ENCODE data around the gene KIRREL1. TPM values are rescaled to one million over a fixed set of nuclear protein-coding genes. Genes with fewer than 3 reads are reported as not detected.

KIRREL1 gene
- total RNA-seq, 1 experiment from 2014 or later, result 145 TPM

DNA sequence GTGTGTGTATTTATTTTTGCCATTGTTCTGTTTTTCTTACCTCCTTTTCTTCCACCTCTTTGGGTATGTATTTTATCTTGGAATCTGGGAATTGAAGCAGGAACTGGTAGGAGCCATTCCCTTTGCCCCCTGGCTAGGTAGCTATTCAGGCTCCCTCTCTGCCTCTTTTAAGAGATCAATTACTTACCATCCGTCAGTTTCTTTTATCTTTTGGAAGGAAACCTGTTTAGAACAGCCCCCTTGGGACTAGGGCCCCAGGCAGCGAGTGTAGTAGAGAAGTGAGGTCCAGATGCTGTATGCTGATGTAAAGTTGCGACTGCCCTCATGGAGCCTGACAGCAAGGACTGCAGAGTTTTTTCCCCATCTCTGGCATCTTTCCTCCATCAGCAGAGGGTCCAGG, 41.6 kb downstream of the KIRREL1 start:
- no peak for DNase-seq (ENCODE audit: low spot score)

DNA sequence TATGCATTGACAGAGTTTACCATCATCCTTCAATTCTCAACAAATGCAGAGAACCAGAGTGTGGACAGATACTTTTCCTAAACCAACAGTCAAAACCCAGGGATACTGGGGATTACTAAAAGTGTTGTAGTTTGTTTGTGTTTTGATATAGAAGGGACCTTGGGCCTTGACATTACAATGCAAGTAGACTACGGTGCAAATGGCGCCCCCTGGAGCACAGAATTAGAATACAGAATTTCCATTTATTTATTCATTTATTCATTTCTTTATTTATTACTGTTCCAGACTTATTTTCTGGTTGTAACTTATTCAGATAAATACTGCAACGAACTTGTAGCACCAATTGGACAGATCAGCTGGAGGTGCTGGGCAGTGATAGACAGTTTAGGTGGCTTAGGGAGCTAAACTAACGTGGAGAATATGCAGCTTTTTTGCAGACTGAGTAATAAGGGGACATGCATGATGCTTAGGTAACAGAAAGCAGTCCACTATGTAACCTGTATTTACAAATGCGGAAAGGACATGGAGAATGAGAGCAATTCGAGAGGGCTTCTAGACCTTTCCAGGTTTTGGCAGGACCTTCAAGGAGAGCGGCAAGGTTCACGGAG, 42.6 kb downstream of the KIRREL1 start:
- no peak for DNase-seq (ENCODE audit: low spot score)

DNA sequence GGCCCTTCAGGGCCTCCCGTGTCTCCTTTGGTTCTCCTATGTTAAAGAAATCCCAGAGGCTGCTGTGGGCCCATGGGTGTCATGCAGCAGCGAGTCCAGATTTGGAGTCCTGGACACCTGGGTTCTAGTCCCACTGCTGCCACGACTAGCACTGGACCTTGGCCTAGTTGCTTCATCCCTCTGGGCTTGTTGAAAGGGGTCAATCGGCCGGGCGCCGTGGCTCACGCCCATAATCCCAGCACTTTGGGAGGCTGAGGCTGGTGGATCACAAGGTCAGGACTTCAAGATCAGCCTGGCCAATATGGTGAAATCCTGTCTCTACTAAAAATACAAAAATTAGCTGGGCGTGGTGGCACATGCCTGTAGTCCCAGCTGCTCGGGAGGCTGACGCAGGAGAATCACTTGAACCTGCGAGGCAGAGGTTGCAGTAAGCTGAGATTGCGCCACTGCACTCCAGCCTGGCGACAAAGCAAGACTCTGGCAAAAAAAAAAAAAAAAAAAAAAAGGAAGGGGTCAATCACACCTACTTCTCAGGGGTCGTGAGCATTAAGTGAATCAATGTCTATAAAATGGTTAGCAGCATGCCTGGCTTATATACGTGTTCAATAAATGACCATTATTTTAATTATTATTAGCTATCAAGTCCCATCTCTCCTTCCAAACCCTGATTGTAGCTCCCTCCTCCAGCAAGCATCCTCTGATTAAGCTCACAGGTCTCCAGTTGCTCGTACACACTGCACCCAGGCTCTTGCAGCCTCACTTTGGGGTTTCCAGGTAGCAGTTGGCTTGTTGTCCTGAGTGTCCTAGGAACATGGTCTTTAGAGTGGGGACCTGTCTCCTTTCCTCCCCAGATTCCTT, 43.8 kb downstream of the KIRREL1 start:
- no peak for DNase-seq (ENCODE audit: low spot score)

DNA sequence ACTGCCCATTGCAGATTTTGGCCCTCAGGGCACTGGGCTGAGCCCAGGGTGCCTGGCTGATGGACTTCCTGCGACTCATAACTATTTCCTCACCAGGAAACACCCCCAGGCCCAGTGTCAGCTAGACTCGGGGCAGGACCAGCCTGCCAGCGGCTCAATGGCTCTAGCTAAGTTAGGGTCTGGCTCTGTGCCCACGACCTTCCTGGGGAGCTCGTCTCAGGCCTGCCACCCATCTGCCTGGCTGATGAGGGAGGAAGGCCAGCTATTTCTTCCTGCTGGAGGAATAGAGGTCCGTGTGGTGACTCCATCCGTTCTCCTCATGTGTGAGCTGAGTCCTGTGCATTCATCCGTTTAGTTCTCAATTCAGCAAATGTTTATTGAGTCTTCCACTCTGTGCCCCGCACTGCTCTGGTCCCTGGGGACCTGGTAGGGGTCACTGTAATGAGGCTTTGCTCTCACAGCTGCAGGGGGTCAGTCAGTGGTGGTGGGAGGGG, 44.5 kb downstream of the KIRREL1 start:
- DNase-seq (ENCODE audit: low spot score), result peak; percentile 60

DNA sequence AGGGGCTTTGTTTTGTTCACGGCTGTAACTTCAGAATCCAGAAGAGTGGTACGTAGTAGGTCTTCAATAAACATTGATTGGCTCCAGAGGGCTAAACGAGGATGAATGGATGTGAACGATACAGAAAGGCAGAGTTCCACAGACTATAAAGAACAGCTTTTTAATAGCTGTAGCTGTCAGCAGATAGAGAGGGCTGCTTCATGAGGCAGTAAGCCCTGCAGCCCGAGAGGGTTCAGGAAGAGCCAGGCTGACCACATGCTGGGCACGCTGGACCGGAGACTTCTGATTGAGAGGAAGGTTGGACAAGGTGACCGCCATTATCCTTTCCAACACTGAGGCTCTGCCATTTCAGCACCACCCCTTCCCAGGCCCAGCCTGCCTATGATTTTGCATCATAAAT, 45.3 kb downstream of the KIRREL1 start:
- no peak for DNase-seq (ENCODE audit: low spot score)

DNA sequence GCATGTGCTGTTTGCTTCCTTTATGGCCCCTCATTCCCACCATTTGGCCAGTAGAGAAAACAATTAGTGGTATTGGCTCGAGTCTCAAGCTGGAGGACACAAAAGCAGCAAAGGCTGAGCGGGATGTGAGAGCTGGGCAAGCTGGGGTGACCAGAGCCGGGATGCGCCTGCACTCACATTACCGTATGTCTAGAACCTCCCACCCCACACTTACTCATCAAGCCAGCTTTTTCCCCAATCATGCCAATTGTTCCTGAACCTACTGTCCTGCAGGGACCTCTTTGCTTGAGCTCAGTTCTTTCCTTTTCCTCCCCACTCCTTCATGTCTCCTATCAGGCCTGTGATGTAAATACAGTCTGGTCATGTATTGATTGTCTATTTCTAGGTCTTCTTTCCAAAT, 45.9 kb downstream of the KIRREL1 start:
- DNase-seq (ENCODE audit: low spot score), result no peak

DNA sequence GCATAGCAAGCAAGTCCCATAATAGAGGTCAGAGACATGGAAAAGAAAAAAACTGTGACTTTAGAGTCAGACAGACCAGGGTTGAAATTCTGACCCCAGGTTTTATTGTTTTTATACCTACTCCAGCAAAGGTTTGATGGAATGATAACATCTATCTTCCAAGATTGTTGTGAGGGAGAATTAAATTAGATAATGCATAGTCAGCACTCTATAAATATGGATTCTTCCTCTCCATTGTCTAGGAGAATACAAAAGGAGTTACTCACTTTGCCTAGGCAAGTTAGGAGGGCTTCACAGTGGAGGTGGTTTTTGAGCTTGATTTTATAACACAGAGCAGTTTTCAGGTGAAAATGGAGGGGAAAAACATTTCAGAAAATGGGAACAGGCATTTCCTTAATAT, 46.9 kb downstream of the KIRREL1 start:
- no peak for DNase-seq (ENCODE audit: low spot score)

DNA sequence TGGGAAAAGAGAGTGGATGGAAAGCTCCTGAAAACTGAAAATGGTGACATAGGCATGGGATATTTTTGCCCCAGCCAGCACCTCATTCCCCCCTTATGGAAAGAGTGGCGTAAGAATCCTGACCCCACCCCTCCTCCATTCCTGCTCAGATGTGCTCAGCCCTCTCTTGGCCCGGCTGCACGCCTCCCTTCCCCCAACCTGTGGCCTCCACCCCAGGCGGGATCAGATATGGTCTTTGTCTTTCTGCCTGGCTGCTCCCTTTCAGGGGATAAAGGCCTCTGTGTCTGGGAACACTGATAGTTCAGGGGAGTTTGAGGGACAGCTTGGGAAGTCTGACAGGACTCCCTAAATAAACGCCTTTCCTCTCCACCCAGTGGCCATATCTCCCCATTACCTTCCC, 49.8 kb downstream of the KIRREL1 start:
- no peak for DNase-seq (ENCODE audit: low spot score)

DNA sequence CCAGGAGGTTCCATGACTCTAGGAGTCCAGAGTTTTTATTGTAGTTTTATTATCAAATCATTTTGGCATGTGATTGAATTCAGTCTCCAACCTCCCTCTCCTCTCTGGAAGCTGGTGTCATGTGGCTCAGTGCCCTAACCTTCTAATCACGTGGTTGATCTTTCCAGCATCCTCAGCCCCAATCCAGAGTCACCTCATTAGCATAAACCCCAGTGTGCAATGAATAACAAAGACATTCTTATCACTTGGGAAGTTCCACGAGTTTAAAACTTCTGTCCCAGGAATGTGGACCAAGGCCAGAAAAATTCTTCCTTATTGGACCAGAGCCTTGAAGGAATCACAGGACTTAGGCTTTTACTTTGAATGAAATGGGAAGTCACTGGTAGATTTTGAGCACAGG, 52.2 kb downstream of the KIRREL1 start:
- DNase-seq (ENCODE audit: low spot score), result peak; percentile 91

DNA sequence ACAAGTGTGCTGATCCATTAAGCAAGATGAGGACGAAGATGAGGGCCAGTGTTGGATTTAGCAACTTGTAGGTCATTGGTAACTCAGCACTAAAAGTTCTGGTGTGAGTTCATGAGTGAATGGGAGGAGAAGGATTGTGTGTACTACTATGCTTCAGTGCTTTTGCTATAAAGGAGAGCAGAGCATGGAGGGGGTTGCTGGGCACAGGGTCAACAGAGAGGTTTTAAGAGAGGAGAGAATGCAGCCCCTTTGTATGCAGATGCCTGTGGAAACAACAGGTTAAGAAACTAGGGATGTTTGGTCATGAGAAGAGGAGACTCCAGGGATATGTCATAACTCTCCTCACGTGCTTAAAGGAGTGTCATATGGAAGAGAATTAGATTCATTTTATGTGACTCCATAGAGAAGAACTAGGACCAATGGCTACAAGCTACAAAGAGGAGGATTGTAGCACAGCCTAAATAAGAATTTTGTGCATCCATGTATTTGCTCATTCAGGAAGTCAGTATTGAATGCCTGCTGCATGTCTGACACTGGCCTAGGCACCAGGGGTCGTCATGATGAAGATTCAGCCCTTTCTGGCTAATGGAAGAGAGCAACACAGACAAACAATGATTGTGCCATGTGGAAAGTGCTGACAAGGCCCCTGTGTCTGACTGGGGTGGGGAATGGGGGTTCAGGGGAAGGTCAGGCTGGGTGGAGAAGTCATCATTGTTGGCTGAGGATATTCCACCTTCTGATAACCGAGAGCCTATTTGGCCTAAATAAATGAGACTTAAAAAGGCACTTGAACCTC, 53.5 kb downstream of the KIRREL1 start:
- no peak for DNase-seq (ENCODE audit: low spot score)

DNA sequence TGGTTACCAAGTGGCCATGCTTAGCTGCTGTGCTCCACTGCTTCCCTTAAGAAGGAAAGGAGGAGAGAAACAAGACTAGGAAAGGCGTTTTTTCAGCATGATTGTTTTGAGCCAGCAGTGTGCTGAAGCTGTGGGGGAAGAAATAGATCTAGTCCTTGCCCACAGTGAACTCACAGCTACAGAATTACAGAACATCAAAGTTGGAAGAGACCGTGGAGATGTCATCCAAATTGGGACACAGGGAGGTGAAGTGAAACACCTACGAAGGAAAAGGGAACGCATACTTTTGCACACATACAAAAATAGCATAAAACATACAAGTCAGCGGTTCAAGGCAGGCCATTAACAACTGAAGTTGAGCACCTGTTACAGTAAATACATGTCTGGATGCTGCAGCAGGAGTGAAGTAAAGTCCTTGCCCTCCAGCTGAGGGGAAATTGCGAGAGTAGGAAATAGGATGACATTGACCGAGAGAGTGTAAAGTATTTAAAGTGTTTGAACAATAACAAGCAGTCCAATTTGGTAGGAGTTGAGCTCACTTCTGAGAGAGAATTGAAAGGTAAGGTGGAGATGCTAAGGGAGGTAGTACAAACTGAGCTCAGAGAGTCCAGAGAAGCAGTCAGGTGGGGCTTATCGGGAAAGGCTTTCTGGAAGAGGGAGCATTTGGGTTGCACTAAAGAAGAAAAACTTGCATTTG, 55.1 kb downstream of the KIRREL1 start:
- no peak for DNase-seq (ENCODE audit: low spot score)

DNA sequence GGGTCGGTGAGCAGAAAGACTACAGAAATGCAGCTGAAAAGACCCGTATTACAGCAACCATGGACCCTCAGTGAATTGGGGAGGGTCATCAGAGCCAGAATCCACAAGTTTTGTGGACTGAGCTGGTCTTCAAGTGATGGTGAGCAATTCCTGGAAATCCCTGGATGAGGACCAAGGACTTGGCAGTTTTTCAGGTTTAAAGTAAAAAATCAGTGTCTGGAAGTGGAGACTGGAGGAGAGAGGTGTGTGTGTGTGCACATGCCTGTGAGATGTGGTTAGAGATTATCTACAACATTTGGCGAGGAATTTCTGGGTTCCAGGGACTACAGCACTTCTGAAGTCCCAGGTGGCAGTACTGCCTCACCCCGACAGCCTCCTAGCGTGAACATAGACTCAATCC, 56.4 kb downstream of the KIRREL1 start:
- peak; percentile 34 for DNase-seq (ENCODE audit: low spot score)

DNA sequence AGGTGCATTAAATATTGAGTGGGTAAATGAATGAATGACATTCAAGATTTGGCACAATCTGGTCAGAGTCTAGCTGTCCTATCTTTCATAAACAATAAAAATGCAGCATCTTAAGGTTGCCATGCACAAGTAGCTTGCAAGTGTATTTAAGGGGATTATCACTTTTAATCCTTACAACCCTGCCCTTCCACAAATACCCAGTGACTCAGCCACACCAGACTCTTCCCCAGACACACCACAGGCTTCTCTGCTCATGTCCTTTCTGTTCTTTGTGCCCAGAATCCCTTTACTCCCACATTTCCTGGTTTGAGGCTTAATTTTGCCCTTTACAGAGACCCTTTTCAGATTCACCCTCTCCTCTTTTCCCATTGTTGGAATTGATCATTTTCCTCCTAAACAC, 59.8 kb downstream of the KIRREL1 start:
- DNase-seq (ENCODE audit: low spot score), result peak; percentile 38

DNA sequence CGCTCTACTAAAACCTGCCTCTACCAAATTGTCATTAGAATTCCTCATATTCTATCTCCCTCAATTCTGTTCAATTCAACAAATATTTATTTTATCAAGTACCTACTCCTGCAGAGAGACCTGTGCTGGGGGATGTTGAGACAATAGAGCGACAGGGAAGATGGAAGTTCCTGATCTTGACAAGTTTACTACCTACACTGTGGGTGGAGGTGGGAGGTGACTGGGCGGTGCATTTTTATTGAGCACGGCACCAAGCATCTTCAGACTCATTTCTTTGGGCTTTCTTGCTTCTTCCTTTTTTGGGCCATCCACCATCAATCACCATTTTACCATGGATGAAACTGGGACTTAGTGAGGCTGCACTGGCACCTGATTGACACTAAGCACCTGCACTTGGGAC, 61.3 kb downstream of the KIRREL1 start:
- no peak for DNase-seq (ENCODE audit: low spot score)

DNA sequence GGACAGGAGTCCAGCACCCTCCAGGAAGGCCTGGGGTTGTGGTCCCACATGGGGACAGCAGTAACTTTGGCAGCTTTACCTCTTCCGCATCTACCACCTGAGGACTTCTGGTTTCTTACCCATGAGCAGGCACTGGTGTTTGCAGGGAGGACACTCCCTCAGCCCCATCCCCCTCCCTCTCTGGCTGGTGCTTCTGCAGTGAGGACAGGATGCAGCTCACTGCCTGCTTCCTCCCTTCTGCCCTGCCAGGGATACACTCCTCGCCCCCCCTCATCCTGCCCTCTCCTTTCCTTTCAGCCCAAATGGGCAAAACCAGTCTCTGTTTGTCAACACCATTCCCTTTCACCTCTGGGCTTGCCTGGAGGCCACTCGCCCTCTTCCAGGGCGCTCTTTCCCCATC, 62.4 kb downstream of the KIRREL1 start:
- no peak for DNase-seq (ENCODE audit: low spot score)

DNA sequence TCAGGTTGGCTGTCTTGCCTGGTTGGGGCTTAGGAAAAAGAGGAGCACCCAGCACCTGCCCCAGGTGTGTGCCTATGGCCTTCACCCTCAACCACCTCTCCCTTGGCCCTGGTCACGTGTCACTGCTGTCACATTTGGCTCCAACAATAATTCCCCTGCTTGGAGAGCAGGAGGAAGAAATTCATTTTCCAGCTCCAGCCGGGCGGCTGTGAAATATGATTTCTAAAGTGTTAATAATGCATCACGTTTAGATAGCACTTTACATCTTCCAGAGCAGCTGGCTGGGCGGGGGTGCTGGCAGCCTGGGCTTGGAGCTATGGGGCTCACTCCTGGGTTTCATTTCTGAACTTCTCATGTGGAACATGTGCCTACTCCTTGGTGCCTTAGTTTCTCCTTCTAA, 63.1 kb downstream of the KIRREL1 start:
- DNase-seq (ENCODE audit: low spot score), result no peak

DNA sequence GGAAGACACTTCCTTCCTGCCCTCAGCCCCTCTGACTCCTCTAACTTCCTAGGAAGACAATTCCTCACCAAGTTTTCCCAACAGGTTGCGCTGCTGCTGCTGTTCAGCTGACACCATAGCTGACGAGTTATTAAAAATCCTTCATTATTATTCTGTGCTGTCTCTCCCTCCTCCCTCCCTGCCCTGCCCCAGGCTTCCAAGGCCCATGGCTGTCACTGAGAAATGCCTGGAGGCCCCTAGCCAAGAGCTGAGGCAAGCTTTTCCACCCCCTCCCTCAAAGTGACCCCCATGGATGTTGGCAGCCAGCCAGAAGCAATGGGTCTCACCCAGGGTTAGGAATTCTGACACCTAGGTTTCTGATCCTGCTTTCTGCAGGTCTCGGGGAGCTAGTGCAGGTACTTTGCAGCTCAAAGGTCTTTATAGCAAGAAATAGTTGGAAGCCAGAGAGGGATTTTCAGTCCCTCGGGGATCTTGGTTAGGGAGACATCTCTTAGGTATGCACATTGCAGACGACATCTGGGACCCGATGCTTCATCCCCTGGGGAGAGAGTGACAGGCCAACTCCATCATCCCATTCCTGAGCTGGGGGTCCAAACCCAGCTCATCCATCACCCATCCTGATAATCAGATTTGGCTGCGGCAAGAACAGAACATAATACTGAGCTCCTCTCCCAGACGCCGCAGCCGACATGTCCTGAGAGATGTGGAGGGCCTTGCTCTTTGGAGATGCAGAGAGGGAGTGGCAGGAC, 65.0 kb downstream of the KIRREL1 start:
- DNase-seq (ENCODE audit: low spot score), result no peak

DNA sequence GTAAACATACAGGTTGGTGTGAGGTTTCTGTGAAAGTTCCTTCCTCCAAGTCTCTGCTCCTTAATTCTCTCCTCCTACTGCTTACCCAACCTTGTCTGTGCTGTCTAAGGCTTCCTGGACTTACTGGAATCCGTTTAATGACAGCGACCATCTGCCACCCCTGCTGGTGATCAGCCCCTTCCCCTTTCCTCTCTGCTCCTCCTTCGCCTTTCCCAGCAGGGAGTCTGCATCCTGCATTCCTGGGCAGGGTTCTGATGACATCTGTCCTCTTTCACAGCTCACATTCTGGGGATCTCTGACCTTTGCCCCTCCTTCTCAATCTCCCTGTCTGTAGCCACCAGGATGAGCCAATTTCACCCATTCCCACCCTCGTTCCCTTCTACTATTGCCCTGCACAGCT, 66.5 kb downstream of the KIRREL1 start:
- DNase-seq (ENCODE audit: low spot score), result no peak

DNA sequence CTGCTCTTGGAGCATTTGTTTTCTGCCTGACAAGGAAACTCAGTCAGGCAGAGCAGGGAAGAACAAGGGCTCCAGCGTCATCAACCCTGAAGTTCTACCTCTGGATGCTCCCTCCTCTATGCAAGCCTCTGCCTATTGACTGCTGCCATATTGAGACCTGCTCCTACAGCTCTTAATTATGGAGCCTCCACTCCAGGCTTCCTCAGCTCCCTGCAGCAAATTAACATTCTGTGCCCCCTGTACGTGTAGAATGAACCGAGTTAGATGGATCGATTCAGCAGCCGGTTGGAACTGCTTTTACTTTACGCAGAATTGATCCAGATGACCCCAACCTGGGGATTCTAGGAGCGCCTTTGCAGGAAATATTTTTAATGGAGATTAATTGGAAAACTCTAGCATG, 68.7 kb downstream of the KIRREL1 start:
- no peak for DNase-seq (ENCODE audit: low spot score)

DNA sequence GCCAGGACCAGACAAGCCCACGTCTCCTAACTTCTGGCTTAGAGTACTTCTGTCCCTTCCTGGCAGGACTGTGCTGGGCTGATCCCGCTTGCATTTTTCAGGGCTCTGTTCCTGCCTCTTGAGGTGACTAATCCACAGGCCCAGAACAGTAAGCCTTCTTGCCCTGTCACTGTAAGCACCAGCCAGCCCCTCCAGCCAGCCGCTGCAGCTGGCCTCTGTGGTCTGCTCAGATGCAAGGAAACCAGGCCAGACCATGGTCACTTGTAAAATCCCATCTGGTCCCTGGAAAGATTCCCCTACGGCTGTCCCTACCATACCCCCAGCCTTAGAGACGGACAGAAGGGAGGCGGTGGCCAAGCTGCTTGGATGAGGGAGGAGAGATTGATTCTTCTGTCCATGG, 74.2 kb downstream of the KIRREL1 start:
- no peak for DNase-seq (ENCODE audit: low spot score)

DNA sequence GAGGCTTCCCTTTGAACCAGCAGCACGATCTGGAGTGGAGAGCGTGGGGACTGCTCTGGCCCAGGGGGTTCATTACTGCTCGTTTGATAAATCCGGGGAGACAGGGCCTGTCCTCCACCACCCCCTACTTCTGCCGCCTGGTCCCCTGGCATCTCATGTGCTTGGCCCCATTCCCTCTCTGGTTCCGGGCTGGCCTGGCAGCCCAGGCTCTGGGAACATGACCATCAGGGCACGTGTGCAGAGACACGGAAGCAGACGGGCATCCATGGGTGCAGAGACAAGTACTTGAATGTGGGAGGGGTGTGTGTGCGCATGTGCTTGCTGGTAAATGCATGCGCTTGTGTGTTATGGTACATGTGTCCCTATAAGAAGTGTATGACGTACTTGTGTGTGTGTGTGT, 75.5 kb downstream of the KIRREL1 start:
- DNase-seq (ENCODE audit: low spot score), result no peak
